ENCODE results near the gene EHMT2.

EHMT2 gene

GRCh38 chr6:31879143-31879542 is 18.4 kb downstream of the EHMT2 start:
- Mint-ChIP-seq H3K36me3 (ENCODE audit: low read depth) (peaks cover 43% of the 10 kb centered on the region), H3K9me3 (no peaks in the 10 kb centered on the region), H3K27ac (no peak overlapping the region), H3K4me3 (no peak overlapping the region), H3K4me1 (peaks cover 31% of the 10 kb centered on the region), H3K27me3 (ENCODE audit: low read depth, poor library complexity) (peaks cover 4% of the 10 kb centered on the region)
- no peak for TF ChIP-seq CTCF (IDR thresholded peaks at IDR 0.05)
- DNase-seq = no peak

GRCh38 chr6:31878726-31879125 is 18.8 kb downstream of the EHMT2 start, which contains the start of gene SLC44A4:
TSS of gene SLC44A4 (minus strand) at chr6:31878997. CDS start at chr6:31878980, 17 bp downstream.
- no peak within 1 kb of the TSS for H3K4me3 Mint-ChIP-seq
- no peak for TF ChIP-seq CTCF (IDR thresholded peaks at IDR 0.05)
- no peak for DNase-seq
- peaks cover 31% of the 10 kb centered on the region for H3K4me1 Mint-ChIP-seq
- H3K9me3 Mint-ChIP-seq = no peaks in the 10 kb centered on the region
- peaks cover 43% of the 10 kb centered on the region for H3K36me3 Mint-ChIP-seq (ENCODE audit: low read depth)
- H3K27me3 Mint-ChIP-seq (ENCODE audit: low read depth, poor library complexity) = peaks cover 4% of the 10 kb centered on the region
- H3K27ac Mint-ChIP-seq = peak within 1 kb of the TSS; percentile 85

- H3K27ac Mint-ChIP-seq = peak overlapping the region; percentile 85
- no peak overlapping the region for H3K4me3 Mint-ChIP-seq
- no peak for DNase-seq
- H3K4me1 Mint-ChIP-seq = peaks cover 31% of the 10 kb centered on the region
- no peak for TF ChIP-seq CTCF (IDR thresholded peaks at IDR 0.05)
- no peaks in the 10 kb centered on the region for H3K9me3 Mint-ChIP-seq
- H3K27me3 Mint-ChIP-seq (ENCODE audit: low read depth, poor library complexity) = peaks cover 4% of the 10 kb centered on the region
- H3K36me3 Mint-ChIP-seq (ENCODE audit: low read depth) = peaks cover 41% of the 10 kb centered on the region
These were observed 19.3 kb downstream of the EHMT2 start for GRCh38 chr6:31878222-31878621.

- DNase-seq = no peak
- Mint-ChIP-seq H3K27ac (peak overlapping the region; percentile 85), H3K4me3 (no peak overlapping the region)
These were observed 19.8 kb downstream of the EHMT2 start for GRCh38 chr6:31877651-31878161.

GRCh38 chr6:31877125-31877650 is 20.3 kb downstream of the EHMT2 start:
- Mint-ChIP-seq H3K4me1 (peaks cover 31% of the 10 kb centered on the region), H3K36me3 (ENCODE audit: low read depth) (peaks cover 31% of the 10 kb centered on the region), H3K4me3 (no peak overlapping the region), H3K9me3 (no peaks in the 10 kb centered on the region), H3K27ac (no peak overlapping the region), H3K27me3 (ENCODE audit: low read depth, poor library complexity) (peaks cover 4% of the 10 kb centered on the region)
- no peak for DNase-seq
- TF ChIP-seq CTCF (IDR thresholded peaks at IDR 0.05) = no peak

More at GRCh38 chr6:31877651-31878161, 19.8 kb downstream of the EHMT2 start:
- no peak for TF ChIP-seq CTCF (IDR thresholded peaks at IDR 0.05)
- H3K36me3 Mint-ChIP-seq (ENCODE audit: low read depth) = peaks cover 36% of the 10 kb centered on the region
- peaks cover 4% of the 10 kb centered on the region for H3K27me3 Mint-ChIP-seq (ENCODE audit: low read depth, poor library complexity)
- H3K4me1 Mint-ChIP-seq = peaks cover 31% of the 10 kb centered on the region
- H3K9me3 Mint-ChIP-seq = no peaks in the 10 kb centered on the region

GRCh38 chr6:31876357-31876756 is 21.1 kb downstream of the EHMT2 start:
- H3K27ac Mint-ChIP-seq = no peak overlapping the region
- no peak overlapping the region for H3K4me3 Mint-ChIP-seq
- peaks cover 8% of the 10 kb centered on the region for H3K27me3 Mint-ChIP-seq (ENCODE audit: low read depth, poor library complexity)
- no peak for TF ChIP-seq CTCF (IDR thresholded peaks at IDR 0.05)
- H3K36me3 Mint-ChIP-seq (ENCODE audit: low read depth) = peaks cover 23% of the 10 kb centered on the region
- no peaks in the 10 kb centered on the region for H3K9me3 Mint-ChIP-seq
- DNase-seq = no peak
- H3K4me1 Mint-ChIP-seq = peaks cover 36% of the 10 kb centered on the region

Data from nephron progenitor cell (in vitro differentiated cells).